HG03095 (cell line): ENCODE data around the gene BCL10.
"Not testable (repeated sequence)": the region's sequence is repeated elsewhere in the genome, so short reads cannot be mapped to it uniquely, and the experiment has no call there.

Experiments used
- ATAC-seq: cut with Tn5 transposase; IDR thresholded peaks from one replicate; pipeline ENCODE4 v1.9.1; 2021; ENCODE audit warnings: moderate library complexity; ENCODE audit not compliant: unreplicated experiment

BCL10 gene

GRCh38 chr1:85268801-85269585 is 7.4 kb downstream of the BCL10 start:
- ATAC-seq, result no peak

GRCh38 chr1:85267313-85267712 is 9.1 kb downstream of the BCL10 start:
- no peak for ATAC-seq

- ATAC-seq, result no peak
Measured at GRCh38 chr1:85264150-85264549, 12.3 kb downstream of the BCL10 start.

GRCh38 chr1:85262985-85263384 is 13.4 kb downstream of the BCL10 start:
- no peak for ATAC-seq

- no peak for ATAC-seq
Measured at GRCh38 chr1:85259912-85260274, 16.5 kb downstream of the BCL10 start.

GRCh38 chr1:85259118-85259911 is 17.1 kb downstream of the BCL10 start, which contains the start of gene C1orf52:
Gene C1orf52 (minus strand): TSS chr1:85259662. CDS start chr1:85259633, 29 bp downstream.
- peak; percentile 98 for ATAC-seq

GRCh38 chr1:85258536-85259117 is 17.8 kb downstream of the BCL10 start:
- no peak for ATAC-seq

- not testable (repeated sequence) for ATAC-seq
Measured at GRCh38 chr1:85249042-85249441, 27.4 kb downstream of the BCL10 start.

- no peak for ATAC-seq
Measured at GRCh38 chr1:85245891-85246290, 30.5 kb downstream of the BCL10 start.

GRCh38 chr1:85245456-85245855 is 31.0 kb downstream of the BCL10 start:
- ATAC-seq, result no peak

GRCh38 chr1:85244271-85245061 is 32.0 kb downstream of the BCL10 start:
- no peak for ATAC-seq

GRCh38 chr1:85243372-85243771 is 33.1 kb downstream of the BCL10 start:
- no peak for ATAC-seq

GRCh38 chr1:85240643-85241042 is 35.8 kb downstream of the BCL10 start:
- ATAC-seq, result no peak

GRCh38 chr1:85240174-85240601 is 36.2 kb downstream of the BCL10 start:
- ATAC-seq, result no peak

GRCh38 chr1:85237613-85238012 is 38.8 kb downstream of the BCL10 start:
- ATAC-seq, result no peak

GRCh38 chr1:85230305-85230977 is 46.0 kb downstream of the BCL10 start:
- ATAC-seq, result no peak

GRCh38 chr1:85229574-85230097 is 46.8 kb downstream of the BCL10 start:
- ATAC-seq, result no peak

GRCh38 chr1:85228972-85229371 is 47.5 kb downstream of the BCL10 start:
- no peak for ATAC-seq

- no peak for ATAC-seq
Measured at GRCh38 chr1:85225624-85226380, 50.6 kb downstream of the BCL10 start.
